Left lung (tissue), 10 donors: ENCODE results near the gene EXOC2. TPM values are rescaled to one million over a fixed set of nuclear protein-coding genes. Genes with fewer than 3 reads are reported as not detected.

ENCODE experiments used
- ATAC-seq: fragments of 200-7000 bp; cut with Tn5 transposase; one replicate; pipeline ENCODE4 v1.9.1; 2020; ENCODE audit warnings: moderate library complexity
- DNase-seq, 4 donors: peaks; one replicate each; pipeline ENCODE4 v3.0.0-alpha.2; 2013 to 2020
- H3K27ac ChIP-seq, 2 donors: fragments of 200-600 bp; sonication (generic) in 1 of 2; one replicate each; pipeline versions ENCODE4 v1.5.0 to v1.8.0; 2020 to 2021
- H3K27me3 ChIP-seq, 2 donors: fragments of 200-600 bp; sonication (generic) in 1 of 2; one replicate each; pipeline versions ENCODE4 v1.5.0 to v1.8.0; 2020 to 2021
- H3K36me3 ChIP-seq, 2 donors: fragments of 200-600 bp; sonication (generic) in 1 of 2; one replicate each; pipeline versions ENCODE4 v1.5.0 to v1.8.0; 2020 to 2021
- H3K4me1 ChIP-seq, 2 donors: fragments of 200-600 bp; one replicate each; pipeline ENCODE4 v1.8.0; 2021
- H3K4me3 ChIP-seq, 2 donors: fragments of 200-600 bp; sonication (generic) in 1 of 2; one replicate each; pipeline versions ENCODE4 v1.5.0 to v1.8.0; 2020 to 2021; ENCODE audit warnings: mild to moderate bottlenecking in 1 of 2
- H3K9me3 ChIP-seq, 2 donors: fragments of 200-600 bp; sonication (generic) in 1 of 2; one replicate each; pipeline versions ENCODE4 v1.5.0 to v1.8.0; 2020 to 2021
- CTCF ChIP-seq, 2 donors: fragments of 200-600 bp; sonication (generic) in 1 of 2; IDR thresholded peaks; one replicate each; pipeline versions ENCODE4 v1.5.0 to v1.8.0; 2021; ENCODE audit warnings: antibody characterized with exemption in 2 of 2
- intact Hi-C, 2 donors: fragments of 100-400 bp; cut with DNase I; formaldehyde crosslinking; loops; one replicate each; pipeline versions ENCODE4 v1.11.2 to v1.14.2; 2022
- polyA plus RNA-seq, 6 donors: library from polyadenylated mRNA; unstranded; fragments of 120-200 nt; gene quantifications; one replicate each; pipeline ENCODE4 v1.2.1, GENCODE V29; 2013; ENCODE audit not compliant: insufficient read length in 6 of 6
- total RNA-seq, 2 donors: library from RNA; stranded (reverse); fragmentation: NEBNext Ultra II Directional; extraction: Animal tissue kit (Norgen Biotek cat#: 25700); gene quantifications; one replicate each; pipeline ENCODE4 v1.2.1, GENCODE V29; 2021
- donor health status: DM: no; HTN: yes; CAD: no.
- donor health status: DM: no; HTN: no; CAD: no.

Gene EXOC2
- total and polyA plus RNA-seq, 8 donors, result 19.8 to 30.4 (median 28.4) TPM

GRCh38 chr6:583635-584034, 109.3 kb downstream of the EXOC2 start:
- H3K9me3 ChIP-seq, result no peaks in the 10 kb centered on the region
- DNase-seq, result no peak
- intact Hi-C loops, result no loop called here
- TF ChIP-seq CTCF (IDR thresholded peaks at IDR 0.05), result no peak
- H3K4me1 ChIP-seq, result no peaks in the 10 kb centered on the region
- H3K4me3 ChIP-seq, result no peak overlapping the region
- ATAC-seq, result no peak
- peaks cover 0 to 10% of the 10 kb centered on the region in 2 donors for H3K36me3 ChIP-seq
- H3K27me3 ChIP-seq, result no peaks in the 10 kb centered on the region
- no peak overlapping the region for H3K27ac ChIP-seq

- Histone ChIP-seq H3K27ac (no peak overlapping the region), H3K36me3 (peaks cover 0 to 5% of the 10 kb centered on the region in 2 donors), H3K27me3 (no peaks in the 10 kb centered on the region), H3K4me3 (no peak overlapping the region), H3K9me3 (no peaks in the 10 kb centered on the region), H3K4me1 (no peaks in the 10 kb centered on the region)
- ATAC-seq (no peak), DNase-seq (no peak)
- TF ChIP-seq CTCF (IDR thresholded peaks at IDR 0.05), result no peak
- intact Hi-C loops, result no loop called here
Measured at GRCh38 chr6:583116-583515, 109.8 kb downstream of the EXOC2 start.

- H3K4me1 ChIP-seq, result no peaks in the 10 kb centered on the region
- no peak overlapping the region for H3K4me3 ChIP-seq
- no peaks in the 10 kb centered on the region for H3K9me3 ChIP-seq
- intact Hi-C loops, result no loop called here
- ATAC-seq, result no peak
- H3K27me3 ChIP-seq, result no peaks in the 10 kb centered on the region
- no peak overlapping the region for H3K27ac ChIP-seq
- H3K36me3 ChIP-seq, result peaks cover 0 to 4% of the 10 kb centered on the region in 2 donors
- no peak for TF ChIP-seq CTCF (IDR thresholded peaks at IDR 0.05)
- DNase-seq, result no peak
Measured at GRCh38 chr6:582370-582769, 110.6 kb downstream of the EXOC2 start.

GRCh38 chr6:579339-579738, 113.6 kb downstream of the EXOC2 start:
- peaks cover 3 to 9% of the 10 kb centered on the region in 2 donors for H3K36me3 ChIP-seq
- intact Hi-C loops, result no loop called here
- DNase-seq, result peak in 1 of 4 donors; percentile 22

GRCh38 chr6:572596-573265, 120.2 kb downstream of the EXOC2 start:
- intact Hi-C loops, result no loop called here
- DNase-seq, result no peak
- H3K27me3 ChIP-seq, result no peaks in the 10 kb centered on the region
- ATAC-seq, result no peak
- no peaks in the 10 kb centered on the region for H3K9me3 ChIP-seq
- peaks cover 3 to 44% of the 10 kb centered on the region in 2 donors for H3K36me3 ChIP-seq
- no peak for TF ChIP-seq CTCF (IDR thresholded peaks at IDR 0.05)
- no peaks in the 10 kb centered on the region for H3K4me1 ChIP-seq
- H3K27ac ChIP-seq, result no peak overlapping the region
- H3K4me3 ChIP-seq, result no peak overlapping the region

More at GRCh38 chr6:579339-579738, 113.6 kb downstream of the EXOC2 start:
- no peak for ATAC-seq
- Histone ChIP-seq H3K4me3 (no peak overlapping the region), H3K4me1 (no peaks in the 10 kb centered on the region), H3K27me3 (no peaks in the 10 kb centered on the region), H3K27ac (no peak overlapping the region), H3K9me3 (no peaks in the 10 kb centered on the region)
- TF ChIP-seq CTCF (IDR thresholded peaks at IDR 0.05), result no peak
